HEK293 (cell line): ENCODE data around the gene KLK1.

Source experiments
- CTCF ChIA-PET: fragments of 350-600 bp; formaldehyde crosslinking; extraction: SDS; loops from one replicate; lab custom pipeline; 2021; ENCODE audit warnings: antibody characterized with exemption; lab: Yijun Ruan, JAX
- POLR2A ChIA-PET: fragments of 300-600 bp; formaldehyde crosslinking; extraction: SDS; loops from one replicate; lab custom pipeline; 2020; ENCODE audit warnings: antibody characterized with exemption, inconsistent platforms; lab: Yijun Ruan, JAX
- H3K27ac ChIP-seq: fragments of 200-500 bp; sonication (Bioruptor generic); 2 replicates; pipeline ENCODE4 v1.5.1; 2014; ENCODE audit warnings: low read depth, low read length, control low read depth, inconsistent platforms; ENCODE audit errors: extremely low read depth
- H3K36me3 ChIP-seq, 2 experiments: fragments of 200-500 bp in 1 of 2; sonication (Bioruptor generic) in 1 of 2; 1 replicate in 1 of 2; 2 replicates in 1 of 2; pipeline ENCODE4 v1.5.1; 2014 to 2017; ENCODE audit warnings: inconsistent platforms in 2 of 2, low read length in 2 of 2; ENCODE audit not compliant: control insufficient read depth in 2 of 2, insufficient read depth in 1 of 2
- H3K4me1 ChIP-seq: fragments of 200-500 bp; sonication (Bioruptor generic); 2 replicates; pipeline ENCODE4 v1.5.1; 2014; ENCODE audit warnings: mild to moderate bottlenecking, low read length, inconsistent platforms; ENCODE audit not compliant: control insufficient read depth, insufficient read depth
- H3K4me3 ChIP-seq: 2 replicates; pipeline ENCODE4 v1.5.1; 2011; ENCODE audit warnings: low read depth, mild to moderate bottlenecking, control low read depth, low read length, moderate library complexity
- H3K9me3 ChIP-seq: fragments of 200-500 bp; sonication (Bioruptor generic); 2 replicates; pipeline ENCODE4 v1.5.1; 2014; ENCODE audit warnings: low read depth, low read length, inconsistent platforms; ENCODE audit not compliant: control insufficient read depth, insufficient read depth
- IKZF3 ChIP-seq: fragments of 450-650 bp; IDR thresholded peaks from 2 replicates; pipeline ENCODE4 v1.5.0; 2018; ENCODE audit warnings: missing biosample characterization, mild to moderate bottlenecking, missing genetic modification characterization, moderate library complexity
- SP2 ChIP-seq: fragments of 450-650 bp; formaldehyde crosslinking; IDR thresholded peaks from 2 replicates; pipeline ENCODE4 v1.5.1; 2016; ENCODE audit warnings: missing biosample characterization, missing genetic modification characterization
- WT1 ChIP-seq: fragments of 450-650 bp; formaldehyde crosslinking; IDR thresholded peaks from 2 replicates; pipeline ENCODE4 v1.5.1; 2016; ENCODE audit warnings: missing biosample characterization, missing genetic modification characterization
- ZBTB1 ChIP-seq: fragments of 450-650 bp; formaldehyde crosslinking; IDR thresholded peaks from 2 replicates; pipeline ENCODE4 v1.5.1; 2016; ENCODE audit warnings: missing biosample characterization, missing genetic modification characterization
- ZBTB48 ChIP-seq: fragments of 450-650 bp; formaldehyde crosslinking; IDR thresholded peaks from 2 replicates; pipeline ENCODE4 v1.5.1; 2016; ENCODE audit warnings: missing biosample characterization, missing genetic modification characterization
- ZBTB7A ChIP-seq: fragments of 450-650 bp; formaldehyde crosslinking; IDR thresholded peaks from 2 replicates; pipeline ENCODE4 v1.5.1; 2016; ENCODE audit warnings: low read depth, missing biosample characterization, missing genetic modification characterization
- ZFP3 ChIP-seq: fragments of 450-650 bp; formaldehyde crosslinking; IDR thresholded peaks from 2 replicates; pipeline ENCODE4 v1.5.1; 2016; ENCODE audit warnings: low read depth, missing biosample characterization, missing genetic modification characterization
- ZIC2 ChIP-seq: fragments of 450-650 bp; formaldehyde crosslinking; IDR thresholded peaks from 2 replicates; pipeline ENCODE4 v1.5.1; 2016; ENCODE audit warnings: missing biosample characterization, missing genetic modification characterization
- ZNF10 ChIP-seq: fragments of 450-650 bp; formaldehyde crosslinking; IDR thresholded peaks from 2 replicates; pipeline ENCODE4 v1.5.1; 2017; ENCODE audit warnings: missing biosample characterization, missing genetic modification characterization
- ZNF140 ChIP-seq: fragments of 450-650 bp; formaldehyde crosslinking; IDR thresholded peaks from 2 replicates; pipeline ENCODE4 v1.5.1; 2016; ENCODE audit warnings: missing biosample characterization, missing genetic modification characterization
- ZNF214 ChIP-seq: fragments of 450-650 bp; formaldehyde crosslinking; IDR thresholded peaks from 2 replicates; pipeline ENCODE4 v1.5.1; 2017; ENCODE audit warnings: missing biosample characterization, mild to moderate bottlenecking, missing genetic modification characterization, borderline replicate concordance
- ZNF404 ChIP-seq: fragments of 450-650 bp; formaldehyde crosslinking; IDR thresholded peaks from 2 replicates; pipeline ENCODE4 v1.5.1; 2017; ENCODE audit warnings: missing biosample characterization, missing genetic modification characterization
- ZNF423 ChIP-seq: fragments of 450-650 bp; formaldehyde crosslinking; IDR thresholded peaks from 2 replicates; pipeline ENCODE4 v1.5.1; 2016; ENCODE audit warnings: missing biosample characterization, missing genetic modification characterization
- ZNF549 ChIP-seq: fragments of 450-650 bp; IDR thresholded peaks from 2 replicates; pipeline ENCODE4 v1.5.1; 2018; ENCODE audit warnings: missing biosample characterization, missing genetic modification characterization, mild to moderate bottlenecking, inconsistent platforms, moderate library complexity
- ZNF600 ChIP-seq: fragments of 450-650 bp; formaldehyde crosslinking; IDR thresholded peaks from 2 replicates; pipeline ENCODE4 v1.5.1; 2016; ENCODE audit warnings: missing biosample characterization, missing genetic modification characterization
- ZNF610 ChIP-seq: fragments of 450-650 bp; formaldehyde crosslinking; IDR thresholded peaks from 2 replicates; pipeline ENCODE4 v1.5.1; 2016; ENCODE audit warnings: missing biosample characterization, missing genetic modification characterization, borderline replicate concordance
- ZNF76 ChIP-seq: fragments of 450-650 bp; formaldehyde crosslinking; IDR thresholded peaks from 2 replicates; pipeline ENCODE4; 2016; ENCODE audit warnings: low read depth, missing biosample characterization, missing genetic modification characterization, borderline replicate concordance
- ZNF777 ChIP-seq: fragments of 450-650 bp; formaldehyde crosslinking; IDR thresholded peaks from 2 replicates; pipeline ENCODE4 v1.5.1; 2017; ENCODE audit warnings: missing biosample characterization, missing genetic modification characterization, borderline replicate concordance
- ZSCAN16 ChIP-seq: fragments of 450-650 bp; formaldehyde crosslinking; IDR thresholded peaks from 2 replicates; pipeline ENCODE4 v1.5.1; 2016; ENCODE audit warnings: missing biosample characterization, missing genetic modification characterization
- TF ChIP-seq, protein P1 (sequence below): fragments of 450-650 bp; formaldehyde crosslinking; IDR thresholded peaks from 2 replicates; pipeline ENCODE4 v1.5.1; 2016; ENCODE audit warnings: missing biosample characterization, missing genetic modification characterization, low read depth
- TF ChIP-seq, protein P2 (sequence below): fragments of 450-650 bp; IDR thresholded peaks from 2 replicates; pipeline ENCODE4 v1.5.1; 2018; ENCODE audit warnings: missing biosample characterization, mild to moderate bottlenecking, missing genetic modification characterization

Gene KLK1

DNA sequence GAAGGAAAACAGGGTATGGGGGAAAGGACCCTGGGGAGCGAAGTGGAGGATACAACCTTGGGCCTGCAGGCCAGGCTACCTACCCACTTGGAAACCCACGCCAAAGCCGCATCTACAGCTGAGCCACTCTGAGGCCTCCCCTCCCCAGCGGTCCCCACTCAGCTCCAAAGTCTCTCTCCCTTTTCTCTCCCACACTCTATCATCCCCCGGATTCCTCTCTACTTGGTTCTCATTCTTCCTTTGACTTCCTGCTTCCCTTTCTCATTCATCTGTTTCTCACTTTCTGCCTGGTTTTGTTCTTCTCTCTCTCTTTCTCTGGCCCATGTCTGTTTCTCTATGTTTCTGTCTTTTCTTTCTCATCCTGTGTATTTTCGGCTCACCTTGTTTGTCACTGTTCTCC, 33.8 kb upstream of the KLK1 start (continued):
- TF ChIP-seq, protein P1, sequence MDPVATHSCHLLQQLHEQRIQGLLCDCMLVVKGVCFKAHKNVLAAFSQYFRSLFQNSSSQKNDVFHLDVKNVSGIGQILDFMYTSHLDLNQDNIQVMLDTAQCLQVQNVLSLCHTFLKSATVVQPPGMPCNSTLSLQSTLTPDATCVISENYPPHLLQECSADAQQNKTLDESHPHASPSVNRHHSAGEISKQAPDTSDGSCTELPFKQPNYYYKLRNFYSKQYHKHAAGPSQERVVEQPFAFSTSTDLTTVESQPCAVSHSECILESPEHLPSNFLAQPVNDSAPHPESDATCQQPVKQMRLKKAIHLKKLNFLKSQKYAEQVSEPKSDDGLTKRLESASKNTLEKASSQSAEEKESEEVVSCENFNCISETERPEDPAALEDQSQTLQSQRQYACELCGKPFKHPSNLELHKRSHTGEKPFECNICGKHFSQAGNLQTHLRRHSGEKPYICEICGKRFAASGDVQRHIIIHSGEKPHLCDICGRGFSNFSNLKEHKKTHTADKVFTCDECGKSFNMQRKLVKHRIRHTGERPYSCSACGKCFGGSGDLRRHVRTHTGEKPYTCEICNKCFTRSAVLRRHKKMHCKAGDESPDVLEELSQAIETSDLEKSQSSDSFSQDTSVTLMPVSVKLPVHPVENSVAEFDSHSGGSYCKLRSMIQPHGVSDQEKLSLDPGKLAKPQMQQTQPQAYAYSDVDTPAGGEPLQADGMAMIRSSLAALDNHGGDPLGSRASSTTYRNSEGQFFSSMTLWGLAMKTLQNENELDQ (tag by site-specific recombination) = no peak
- TF ChIP-seq ZBTB1 (tag by site-specific recombination) = no peak
- TF ChIP-seq ZNF777 (tag by site-specific recombination) = no peak
- no peak for TF ChIP-seq IKZF3 (tag by site-specific recombination)

- Histone ChIP-seq H3K4me3 (no peak within 1 kb of the TSS), H3K36me3 (no peaks in the 10 kb centered on the region), H3K27ac (no peak within 1 kb of the TSS), H3K9me3 (no peaks in the 10 kb centered on the region), H3K4me1 (no peaks in the 10 kb centered on the region)
- TF ChIP-seq ZNF214 (tag by site-specific recombination) (no peak), ZNF610 (tag by site-specific recombination) (no peak), ZNF549 (tag by site-specific recombination) (no peak), ZNF600 (tag by site-specific recombination) (no peak), ZNF404 (tag by site-specific recombination) (no peak), ZNF140 (tag by site-specific recombination) (no peak), ZIC2 (tag by site-specific recombination) (no peak), SP2 (tag by site-specific recombination) (no peak), ZBTB7A (tag by site-specific recombination) (no peak), ZNF10 (no peak)
- POLR2A ChIA-PET = interaction anchor here (0.6 to 0.8 kb wide), 2 partner anchors 11 to 142 kb away, joined by 3 to 5 read pairs; no protein-coding TSS in a partner anchor
- CTCF ChIA-PET = interaction anchor here (0.6 to 0.9 kb wide), 3 partner anchors 11 to 138 kb away, joined by 3 read pairs; no protein-coding TSS in a partner anchor
Observed at GRCh38 chr19:50854636-50855410, 31.2 kb upstream of the KLK1 start, which contains the start of gene KLK3. Gene KLK3 (plus strand): TSS chr19:50854915. CDS start chr19:50854956, 41 bp downstream.

DNA sequence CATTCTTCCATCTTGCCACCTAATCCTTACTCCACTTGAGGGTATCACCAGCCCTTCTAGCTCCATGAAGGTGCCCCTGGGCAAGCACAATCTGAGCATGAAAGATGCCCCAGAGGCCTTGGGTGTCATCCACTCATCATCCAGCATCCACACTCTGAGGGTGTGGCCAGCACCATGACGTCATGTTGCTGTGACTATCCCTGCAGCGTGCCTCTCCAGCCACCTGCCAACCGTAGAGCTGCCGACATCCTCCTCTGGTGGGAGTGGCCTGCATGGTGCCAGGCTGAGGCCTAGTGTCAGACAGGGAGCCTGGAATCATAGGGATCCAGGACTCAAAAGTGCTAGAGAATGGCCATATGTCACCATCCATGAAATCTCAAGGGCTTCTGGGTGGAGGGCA, 28.0 kb upstream of the KLK1 start:
- H3K27ac ChIP-seq = no peak overlapping the region
- H3K4me1 ChIP-seq = no peaks in the 10 kb centered on the region
- POLR2A ChIA-PET = interaction anchor here (1.0 kb wide), 1 partner anchor 47 kb away, joined by 3 read pairs; no protein-coding TSS in a partner anchor
- TF ChIP-seq ZSCAN16 (tag by site-specific recombination) = no peak
- TF ChIP-seq ZFP3 = no peak
- H3K9me3 ChIP-seq = no peaks in the 10 kb centered on the region
- CTCF ChIA-PET = interaction anchor here (0.6 kb wide), 1 partner anchor 12 kb away, joined by 4 read pairs; no protein-coding TSS in a partner anchor
- no peaks in the 10 kb centered on the region for H3K36me3 ChIP-seq
- H3K4me3 ChIP-seq = no peak overlapping the region

GRCh38 chr19:50850738-50851137, 27.2 kb upstream of the KLK1 start:
- CTCF ChIA-PET = no interaction called here
- POLR2A ChIA-PET = no interaction called here
- H3K36me3 ChIP-seq = no peaks in the 10 kb centered on the region
- H3K4me3 ChIP-seq = no peak overlapping the region
- no peak overlapping the region for H3K27ac ChIP-seq
- H3K9me3 ChIP-seq = no peaks in the 10 kb centered on the region
- H3K4me1 ChIP-seq = no peaks in the 10 kb centered on the region
- TF ChIP-seq ZBTB48 (tag by site-specific recombination) (no peak), ZNF423 (tag by site-specific recombination) (no peak), WT1 (tag by site-specific recombination) (no peak), ZNF76 (tag by site-specific recombination) (no peak)
- TF ChIP-seq, protein P2, sequence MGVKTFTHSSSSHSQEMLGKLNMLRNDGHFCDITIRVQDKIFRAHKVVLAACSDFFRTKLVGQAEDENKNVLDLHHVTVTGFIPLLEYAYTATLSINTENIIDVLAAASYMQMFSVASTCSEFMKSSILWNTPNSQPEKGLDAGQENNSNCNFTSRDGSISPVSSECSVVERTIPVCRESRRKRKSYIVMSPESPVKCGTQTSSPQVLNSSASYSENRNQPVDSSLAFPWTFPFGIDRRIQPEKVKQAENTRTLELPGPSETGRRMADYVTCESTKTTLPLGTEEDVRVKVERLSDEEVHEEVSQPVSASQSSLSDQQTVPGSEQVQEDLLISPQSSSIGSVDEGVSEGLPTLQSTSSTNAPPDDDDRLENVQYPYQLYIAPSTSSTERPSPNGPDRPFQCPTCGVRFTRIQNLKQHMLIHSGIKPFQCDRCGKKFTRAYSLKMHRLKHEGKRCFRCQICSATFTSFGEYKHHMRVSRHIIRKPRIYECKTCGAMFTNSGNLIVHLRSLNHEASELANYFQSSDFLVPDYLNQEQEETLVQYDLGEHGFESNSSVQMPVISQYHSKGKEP (tag by site-specific recombination) = no peak
